HFFc6 (cell line): ENCODE data around the gene SRRT. TPM values are rescaled to one million over a fixed set of nuclear protein-coding genes. Genes with fewer than 3 reads are reported as not detected.

Experiments
- DNase-seq: peaks from one replicate; pipeline ENCODE4 v3.0.0-alpha.2; 2018
- H3K27ac Mint-ChIP-seq: 2 replicates; pipeline ENCODE4 v1.8.0; 2020; ENCODE audit warnings: mild to moderate bottlenecking, mixed read lengths
- H3K27me3 Mint-ChIP-seq: 2 replicates; pipeline ENCODE4 v1.8.0; 2021; ENCODE audit warnings: mild to moderate bottlenecking, moderate library complexity, mixed read lengths; ENCODE audit not compliant: insufficient read depth
- H3K36me3 Mint-ChIP-seq: 2 replicates; pipeline ENCODE4 v1.8.0; 2021; ENCODE audit warnings: low read depth, mixed read lengths
- H3K4me1 Mint-ChIP-seq: 2 replicates; pipeline ENCODE4 v1.8.0; 2020; ENCODE audit warnings: low read depth, mixed read lengths
- H3K4me3 Mint-ChIP-seq: 2 replicates; pipeline ENCODE4 v1.8.0; 2020; ENCODE audit warnings: mild to moderate bottlenecking, moderate library complexity, mixed read lengths
- H3K9me3 Mint-ChIP-seq: 2 replicates; pipeline ENCODE4 v1.8.0; 2020; ENCODE audit warnings: mild to moderate bottlenecking, mixed read lengths
- CTCF ChIP-seq: fragments of 200-600 bp; sonication (generic); IDR thresholded peaks from 2 replicates; pipeline ENCODE4 v1.5.0; 2021; ENCODE audit warnings: antibody characterized with exemption, mild to moderate bottlenecking
- total RNA-seq, 6 experiments: library from RNA; stranded (reverse); fragmentation: NEBNext Ultra II Directional; extraction: Animal tissue kit (Norgen Biotek cat#: 25700); gene quantifications; 2 replicates in 1 of 6; 3 replicates in 5 of 6; pipeline ENCODE4 v1.2.3, GENCODE V29; 2021

The SRRT gene
- total RNA-seq, 6 experiments from 2014 or later = 111 to 154 (median 133) TPM

- TF ChIP-seq CTCF = no peak
- Mint-ChIP-seq H3K4me1 (peaks cover 29% of the 10 kb centered on the region), H3K4me3 (no peak overlapping the region), H3K9me3 (no peaks in the 10 kb centered on the region), H3K36me3 (peaks cover 73% of the 10 kb centered on the region), H3K27ac (no peak overlapping the region), H3K27me3 (peaks cover 8% of the 10 kb centered on the region)
- DNase-seq = no peak
These were observed 8.1 kb downstream of the SRRT start for GRCh38 chr7:100882785-100883526.

GRCh38 chr7:100884736-100885439 lies 10.0 kb downstream of the SRRT start:
- Mint-ChIP-seq H3K27ac (peak overlapping the region; percentile 56), H3K27me3 (peaks cover 8% of the 10 kb centered on the region), H3K36me3 (peaks cover 66% of the 10 kb centered on the region), H3K4me1 (peaks cover 19% of the 10 kb centered on the region), H3K4me3 (no peak overlapping the region), H3K9me3 (no peaks in the 10 kb centered on the region)
- TF ChIP-seq CTCF = no peak
- no peak for DNase-seq

- peaks cover 62% of the 10 kb centered on the region for H3K36me3 Mint-ChIP-seq
- no peak for DNase-seq
- no peak for TF ChIP-seq CTCF
- no peak overlapping the region for H3K27ac Mint-ChIP-seq
- H3K9me3 Mint-ChIP-seq = no peaks in the 10 kb centered on the region
- H3K4me1 Mint-ChIP-seq = peaks cover 23% of the 10 kb centered on the region
- no peak overlapping the region for H3K4me3 Mint-ChIP-seq
- H3K27me3 Mint-ChIP-seq = peaks cover 8% of the 10 kb centered on the region
These were observed 10.7 kb downstream of the SRRT start for GRCh38 chr7:100885440-100886141.

GRCh38 chr7:100886142-100886935 lies 11.4 kb downstream of the SRRT start:
- no peak for TF ChIP-seq CTCF
- Mint-ChIP-seq H3K9me3 (no peaks in the 10 kb centered on the region), H3K36me3 (peaks cover 58% of the 10 kb centered on the region), H3K27me3 (peaks cover 8% of the 10 kb centered on the region), H3K4me3 (no peak overlapping the region), H3K27ac (no peak overlapping the region), H3K4me1 (peaks cover 28% of the 10 kb centered on the region)
- no peak for DNase-seq

- Mint-ChIP-seq H3K4me1 (peaks cover 34% of the 10 kb centered on the region), H3K9me3 (no peaks in the 10 kb centered on the region), H3K36me3 (peaks cover 55% of the 10 kb centered on the region), H3K4me3 (no peak overlapping the region), H3K27me3 (peaks cover 10% of the 10 kb centered on the region), H3K27ac (peak overlapping the region; percentile 48)
- no peak for DNase-seq
- TF ChIP-seq CTCF = no peak
These were observed 12.1 kb downstream of the SRRT start for GRCh38 chr7:100886936-100887515.
